ENCODE results near the gene NUDT7. TPM values are rescaled to one million over a fixed set of nuclear protein-coding genes. Genes with fewer than 3 reads are reported as not detected.

Gene NUDT7
- total RNA-seq, 6 donors from 2014 or later, result 3.1 to 24.1 (median 6.8) TPM

- H3K36me3 ChIP-seq, result no peaks in the 10 kb centered on the region
- DNase-seq (no peak), ATAC-seq (ENCODE audit: low FRiP score in 2 of 2) (no peak)
- H3K9me3 ChIP-seq, result no peaks in the 10 kb centered on the region
- no peak overlapping the region for H3K27ac ChIP-seq
- no peak overlapping the region for H3K4me3 ChIP-seq
- H3K4me1 ChIP-seq, result no peaks in the 10 kb centered on the region
- no peak for TF ChIP-seq POLR2AphosphoS5 (IDR thresholded peaks at IDR 0.05)
- no peak for TF ChIP-seq POLR2A (IDR thresholded peaks at IDR 0.05)
- TF ChIP-seq EP300 (IDR thresholded peaks at IDR 0.05), result no peak
- TF ChIP-seq CTCF (IDR thresholded peaks at IDR 0.05), result no peak
- no peaks in the 10 kb centered on the region for H3K27me3 ChIP-seq
- 81 to 93% methylated on average over 5 of the region's 5 CpGs for WGBS, 2 donors
Observed at GRCh38 chr16:77715145-77715544, 7.2 kb upstream of the NUDT7 start.

- TF ChIP-seq POLR2A (IDR thresholded peaks at IDR 0.05), result no peak
- TF ChIP-seq POLR2AphosphoS5 (IDR thresholded peaks at IDR 0.05), result no peak
- TF ChIP-seq EP300 (IDR thresholded peaks at IDR 0.05), result no peak
- no peak for TF ChIP-seq CTCF (IDR thresholded peaks at IDR 0.05)
- peak overlapping the region in 2 of 4 donors; percentile 16 to 87 for H3K27ac ChIP-seq
- DNase-seq, result no peak
- peak overlapping the region in 3 of 4 donors; percentile 65 to 79 (median 73) for H3K4me3 ChIP-seq
- no peak for ATAC-seq (ENCODE audit: low FRiP score in 2 of 2)
- H3K36me3 ChIP-seq, result peaks cover 0 to 7% (median 2%) of the 10 kb centered on the region in 4 donors
- peaks cover 4 to 16% (median 10%) of the 10 kb centered on the region in 4 donors for H3K4me1 ChIP-seq
- no peaks in the 10 kb centered on the region for H3K27me3 ChIP-seq
- 55 to 60% methylated on average over 12 of the region's 12 CpGs for WGBS, 2 donors
- no peaks in the 10 kb centered on the region for H3K9me3 ChIP-seq
Observed at GRCh38 chr16:77721752-77722308, 484 bp upstream of the NUDT7 start.

- DNase-seq (peak in 1 of 2 donors; percentile 23), ATAC-seq (ENCODE audit: low FRiP score in 2 of 2) (peak in 1 of 2 donors; percentile 18)
- Histone ChIP-seq H3K9me3 (no peaks in the 10 kb centered on the region), H3K27ac (peak overlapping the region; percentile 83 to 93 (median 88)), H3K27me3 (no peaks in the 10 kb centered on the region), H3K4me1 (peaks cover 4 to 16% (median 10%) of the 10 kb centered on the region in 4 donors), H3K4me3 (peak overlapping the region; percentile 65 to 88 (median 76)), H3K36me3 (peaks cover 0 to 7% (median 2%) of the 10 kb centered on the region in 4 donors)
- WGBS, 2 donors, result 0 to 1% methylated on average over 5 of the region's 5 CpGs
- TF ChIP-seq POLR2A (IDR thresholded peaks at IDR 0.05) (no peak), CTCF (IDR thresholded peaks at IDR 0.05) (no peak), POLR2AphosphoS5 (IDR thresholded peaks at IDR 0.05) (no peak), EP300 (IDR thresholded peaks at IDR 0.05) (no peak)
Observed at GRCh38 chr16:77723108-77723514, 797 bp downstream of the NUDT7 start.

GRCh38 chr16:77724174-77724573 is 1.9 kb downstream of the NUDT7 start:
- Histone ChIP-seq H3K9me3 (no peaks in the 10 kb centered on the region), H3K27me3 (no peaks in the 10 kb centered on the region), H3K4me1 (peaks cover 4 to 16% (median 10%) of the 10 kb centered on the region in 4 donors), H3K36me3 (peaks cover 0 to 8% (median 4%) of the 10 kb centered on the region in 4 donors), H3K4me3 (no peak overlapping the region), H3K27ac (no peak overlapping the region)
- 93 to 100% methylated on average over 7 of the region's 7 CpGs for WGBS, 2 donors
- no peak for ATAC-seq (ENCODE audit: low FRiP score in 2 of 2)
- TF ChIP-seq EP300 (IDR thresholded peaks at IDR 0.05) (no peak), CTCF (IDR thresholded peaks at IDR 0.05) (no peak), POLR2A (IDR thresholded peaks at IDR 0.05) (no peak), POLR2AphosphoS5 (IDR thresholded peaks at IDR 0.05) (no peak)
- DNase-seq, result no peak

- WGBS, 2 donors, result 0% methylated on average over 1 of the region's 1 CpG
- DNase-seq (no peak), ATAC-seq (ENCODE audit: low FRiP score in 2 of 2) (no peak)
- H3K27ac ChIP-seq, result no peak overlapping the region
- H3K36me3 ChIP-seq, result peaks cover 0 to 8% (median 4%) of the 10 kb centered on the region in 4 donors
- no peaks in the 10 kb centered on the region for H3K4me1 ChIP-seq
- no peaks in the 10 kb centered on the region for H3K9me3 ChIP-seq
- H3K27me3 ChIP-seq, result no peaks in the 10 kb centered on the region
- TF ChIP-seq EP300 (IDR thresholded peaks at IDR 0.05) (no peak), POLR2A (IDR thresholded peaks at IDR 0.05) (no peak), POLR2AphosphoS5 (IDR thresholded peaks at IDR 0.05) (no peak), CTCF (IDR thresholded peaks at IDR 0.05) (no peak)
- H3K4me3 ChIP-seq, result no peak overlapping the region
Observed at GRCh38 chr16:77729951-77730350, 7.6 kb downstream of the NUDT7 start.
